Nephron (organoid): ENCODE data around the gene GALNT6.
A peak's percentile ranks its signal among the peaks of the same experiment; 100 is the strongest.

Experiments
- H3K27ac Mint-ChIP-seq, 3 experiments: 2 replicates each; pipeline ENCODE4 v1.8.0; 2020; ENCODE audit warnings: mixed read lengths in 3 of 3, mild to moderate bottlenecking in 2 of 3, moderate library complexity in 1 of 3
- H3K27me3 Mint-ChIP-seq: 2 replicates; pipeline ENCODE4 v1.8.0; 2021; ENCODE audit warnings: low read depth, mild to moderate bottlenecking, moderate library complexity, mixed read lengths
- H3K36me3 Mint-ChIP-seq: 2 replicates; pipeline ENCODE4 v1.8.0; 2020; ENCODE audit warnings: low read depth, mixed read lengths
- H3K4me1 Mint-ChIP-seq: 2 replicates; pipeline ENCODE4 v1.8.0; 2020; ENCODE audit warnings: mixed read lengths
- H3K4me3 Mint-ChIP-seq, 3 experiments: 2 replicates each; pipeline ENCODE4 v1.8.0; 2020; ENCODE audit warnings: mild to moderate bottlenecking in 3 of 3, mixed read lengths in 3 of 3, moderate library complexity in 2 of 3
- H3K9me3 Mint-ChIP-seq: 2 replicates; pipeline ENCODE4 v1.8.0; 2020; ENCODE audit warnings: mixed read lengths
- TF ChIP-seq, protein P1 (sequence below), 3 experiments: fragments of 200-600 bp; sonication (generic); IDR thresholded peaks; one replicate each; pipeline ENCODE4 v1.5.0; 2021; ENCODE audit warnings: antibody characterized with exemption in 3 of 3; ENCODE audit not compliant: unreplicated experiment in 3 of 3

Gene GALNT6

DNA sequence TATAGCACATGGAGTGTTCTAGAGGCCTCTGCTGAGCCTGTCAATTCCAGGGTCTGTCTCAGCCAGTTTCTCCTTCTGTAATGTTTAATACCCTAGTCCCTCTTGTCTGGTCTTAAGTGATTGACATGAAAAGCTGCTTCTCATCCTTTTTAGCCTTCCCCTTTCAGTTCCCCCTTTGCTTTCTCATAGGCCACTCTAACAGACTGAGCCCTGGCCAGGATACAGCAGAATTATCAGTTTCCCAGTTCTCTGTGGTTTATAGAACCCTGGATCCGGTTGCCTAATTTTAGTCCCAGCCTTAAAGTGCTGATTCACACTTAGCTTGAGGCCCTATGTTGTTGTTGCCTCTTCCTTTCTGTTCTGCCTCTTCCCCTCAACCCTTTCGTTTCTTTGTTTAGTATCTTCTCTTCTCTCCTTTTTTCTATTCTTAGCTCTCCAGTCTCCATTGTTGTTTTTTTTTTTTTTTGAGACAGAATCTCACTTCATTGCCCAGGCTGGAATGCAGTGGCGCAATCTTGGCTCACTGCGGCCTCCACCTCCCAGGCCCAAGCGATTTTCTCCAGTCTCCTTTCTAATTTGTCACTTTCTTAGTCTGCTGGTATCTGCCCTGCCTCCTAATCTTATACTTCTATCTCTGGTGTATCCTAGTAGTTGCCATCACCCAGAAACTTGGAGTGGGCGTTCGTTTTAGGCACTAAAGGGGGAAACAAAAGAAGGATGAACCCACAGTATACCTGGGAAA is 64.3 kb downstream of the GALNT6 start:
- TF ChIP-seq, protein P1, sequence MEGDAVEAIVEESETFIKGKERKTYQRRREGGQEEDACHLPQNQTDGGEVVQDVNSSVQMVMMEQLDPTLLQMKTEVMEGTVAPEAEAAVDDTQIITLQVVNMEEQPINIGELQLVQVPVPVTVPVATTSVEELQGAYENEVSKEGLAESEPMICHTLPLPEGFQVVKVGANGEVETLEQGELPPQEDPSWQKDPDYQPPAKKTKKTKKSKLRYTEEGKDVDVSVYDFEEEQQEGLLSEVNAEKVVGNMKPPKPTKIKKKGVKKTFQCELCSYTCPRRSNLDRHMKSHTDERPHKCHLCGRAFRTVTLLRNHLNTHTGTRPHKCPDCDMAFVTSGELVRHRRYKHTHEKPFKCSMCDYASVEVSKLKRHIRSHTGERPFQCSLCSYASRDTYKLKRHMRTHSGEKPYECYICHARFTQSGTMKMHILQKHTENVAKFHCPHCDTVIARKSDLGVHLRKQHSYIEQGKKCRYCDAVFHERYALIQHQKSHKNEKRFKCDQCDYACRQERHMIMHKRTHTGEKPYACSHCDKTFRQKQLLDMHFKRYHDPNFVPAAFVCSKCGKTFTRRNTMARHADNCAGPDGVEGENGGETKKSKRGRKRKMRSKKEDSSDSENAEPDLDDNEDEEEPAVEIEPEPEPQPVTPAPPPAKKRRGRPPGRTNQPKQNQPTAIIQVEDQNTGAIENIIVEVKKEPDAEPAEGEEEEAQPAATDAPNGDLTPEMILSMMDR (IDR thresholded peaks at IDR 0.05; ENCODE audit: unreplicated experiment in 3 of 3) = no peak
- Mint-ChIP-seq H3K4me3 (no peak overlapping the region), H3K27me3 (no peaks in the 10 kb centered on the region), H3K27ac (peak overlapping the region in 2 of 3 experiments; percentile 17 to 20), H3K36me3 (no peaks in the 10 kb centered on the region), H3K4me1 (peaks cover 8% of the 10 kb centered on the region), H3K9me3 (no peaks in the 10 kb centered on the region)

DNA sequence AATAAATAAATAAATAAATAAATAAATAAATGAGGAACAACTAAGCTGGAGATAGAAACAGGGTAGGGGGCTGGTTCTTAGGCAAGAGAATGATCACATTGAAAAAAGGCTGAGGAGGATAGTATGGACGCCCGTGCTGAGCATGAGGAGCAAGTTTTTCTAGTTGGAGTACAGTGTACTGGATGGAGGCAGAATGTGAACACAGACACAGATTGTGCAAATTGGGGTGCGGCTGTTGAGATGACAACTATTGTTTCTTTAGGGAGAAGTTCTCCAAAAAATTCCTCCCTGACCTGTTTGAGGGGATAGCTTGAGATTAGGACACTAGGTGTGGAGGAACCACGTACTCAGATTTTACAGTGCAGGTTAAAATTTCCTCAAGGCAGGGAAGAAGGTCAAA is 66.3 kb downstream of the GALNT6 start:
- Mint-ChIP-seq H3K36me3 (no peaks in the 10 kb centered on the region), H3K27me3 (no peaks in the 10 kb centered on the region), H3K4me1 (peaks cover 22% of the 10 kb centered on the region), H3K9me3 (no peaks in the 10 kb centered on the region), H3K4me3 (no peak overlapping the region), H3K27ac (no peak overlapping the region)
- TF ChIP-seq, protein P1 (IDR thresholded peaks at IDR 0.05; ENCODE audit: unreplicated experiment in 3 of 3) = no peak

DNA sequence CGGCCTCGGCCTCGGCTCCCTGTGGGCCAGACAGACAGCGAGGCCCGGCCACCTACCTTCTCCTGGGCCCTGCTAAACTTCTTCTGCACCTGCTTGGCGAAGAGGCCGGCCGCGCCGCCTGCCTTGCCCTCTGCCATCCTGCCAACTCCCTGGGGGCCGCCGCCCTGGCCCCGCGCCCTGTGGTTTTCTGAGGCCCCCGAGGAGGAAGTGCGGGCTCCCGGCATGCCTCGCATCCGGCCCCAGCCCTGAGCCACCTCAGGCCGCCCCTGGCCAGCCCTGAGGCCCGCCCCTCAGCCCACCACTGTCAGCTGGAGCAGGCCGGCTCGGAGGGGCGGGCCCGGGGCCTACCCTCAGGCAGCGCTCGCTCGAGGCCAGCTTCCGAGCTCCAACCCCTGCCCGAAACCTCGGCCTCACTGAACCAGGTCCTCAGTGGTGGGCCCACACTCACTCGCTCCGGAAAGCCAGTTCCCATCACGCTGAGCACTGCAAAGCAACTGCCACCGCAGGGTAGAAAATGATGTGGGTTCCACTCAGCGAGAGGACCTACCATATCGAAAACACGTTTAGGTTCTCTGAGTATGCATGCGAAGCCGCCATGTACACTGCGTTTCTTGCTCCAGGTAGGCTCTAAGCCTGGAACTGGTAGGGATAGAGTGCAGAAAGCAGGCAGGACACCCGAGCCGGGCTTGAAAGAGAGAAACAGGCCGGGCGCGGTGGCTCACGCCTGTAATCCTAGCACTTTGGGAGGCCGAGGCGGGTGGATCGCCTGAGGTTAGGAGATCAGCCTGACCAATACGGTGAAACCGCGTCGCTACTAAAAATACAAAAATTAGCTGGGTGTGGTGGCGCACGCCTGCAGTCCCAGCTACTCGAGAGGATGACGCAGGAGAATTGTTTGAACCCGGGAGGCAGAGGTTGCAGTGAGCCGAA is 67.0 kb downstream of the GALNT6 start, which contains the start of gene BIN2:
Gene BIN2 (minus strand): TSS at position 209 of the 930 bp plus-strand sequence. CDS start 72 bp downstream, at position 137.
- Mint-ChIP-seq H3K36me3 (no peaks in the 10 kb centered on the region), H3K4me1 (peaks cover 22% of the 10 kb centered on the region), H3K9me3 (no peaks in the 10 kb centered on the region), H3K4me3 (no peak within 1 kb of the TSS), H3K27ac (no peak within 1 kb of the TSS), H3K27me3 (no peaks in the 10 kb centered on the region)
- TF ChIP-seq, protein P1 (IDR thresholded peaks at IDR 0.05; ENCODE audit: unreplicated experiment in 3 of 3) = no peak

DNA sequence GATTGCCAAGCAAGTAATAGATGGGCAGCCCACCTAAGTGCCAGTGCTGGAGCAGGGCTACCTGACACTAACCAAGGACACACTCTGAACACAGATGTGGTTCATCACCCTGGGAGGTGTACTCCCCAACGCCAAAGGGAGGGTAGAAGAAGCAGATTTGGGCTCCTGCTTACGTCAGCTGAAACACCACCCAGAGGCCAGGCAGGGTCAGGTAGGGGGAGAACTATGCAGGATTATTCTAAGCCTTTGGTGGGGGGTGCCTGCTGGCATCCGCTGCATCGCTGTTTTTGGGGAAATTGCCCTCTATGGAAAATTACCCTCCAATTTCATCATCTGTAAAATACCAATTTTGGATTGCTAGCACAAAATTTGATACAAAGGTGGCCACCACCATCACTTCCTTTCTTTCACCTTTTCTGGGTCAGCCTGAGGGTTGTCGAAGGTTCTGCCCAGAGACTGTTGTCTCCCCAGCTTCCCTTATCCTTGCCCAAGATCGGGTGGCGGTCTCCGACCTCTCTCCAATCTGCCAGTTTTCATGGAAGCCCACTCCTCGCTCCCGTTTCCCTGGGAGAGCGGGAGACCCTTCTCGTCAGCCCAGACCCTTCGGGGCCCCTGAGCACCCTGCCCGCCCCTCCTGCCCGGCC is 67.8 kb downstream of the GALNT6 start:
- Mint-ChIP-seq H3K27ac (no peak overlapping the region), H3K4me3 (no peak overlapping the region), H3K9me3 (no peaks in the 10 kb centered on the region), H3K27me3 (no peaks in the 10 kb centered on the region), H3K4me1 (peaks cover 22% of the 10 kb centered on the region), H3K36me3 (no peaks in the 10 kb centered on the region)
- TF ChIP-seq, protein P1 (IDR thresholded peaks at IDR 0.05; ENCODE audit: unreplicated experiment in 3 of 3) = no peak

DNA sequence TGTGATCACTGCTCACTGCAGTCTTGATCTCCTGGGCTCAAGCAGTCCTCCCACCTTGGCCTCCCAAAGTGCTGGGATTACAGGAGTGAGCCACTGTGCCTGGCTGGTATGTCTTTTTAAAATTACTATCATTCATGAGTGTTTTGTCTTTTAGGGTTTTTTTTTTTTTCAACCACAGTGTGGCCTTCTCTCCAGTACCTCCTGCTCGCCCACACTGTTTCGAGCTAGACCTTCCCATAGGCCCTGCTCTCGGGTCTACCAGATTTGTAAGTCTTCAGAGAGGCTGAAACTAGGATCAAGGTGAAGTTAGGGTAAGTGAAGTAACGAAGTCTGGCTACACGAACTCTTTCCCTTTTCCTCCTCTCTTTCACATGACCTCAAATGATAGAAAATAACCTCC is 68.8 kb downstream of the GALNT6 start:
- Mint-ChIP-seq H3K4me3 (no peak overlapping the region), H3K36me3 (no peaks in the 10 kb centered on the region), H3K27me3 (no peaks in the 10 kb centered on the region), H3K27ac (peak overlapping the region in 1 of 3 experiments; percentile 50), H3K9me3 (no peaks in the 10 kb centered on the region), H3K4me1 (peaks cover 22% of the 10 kb centered on the region)
- TF ChIP-seq, protein P1 (IDR thresholded peaks at IDR 0.05; ENCODE audit: unreplicated experiment in 3 of 3) = no peak
